GM23248 (cell line): ENCODE results near the gene TMEM255B.

ENCODE experiments used
- EZH2 ChIP-seq: fragments of 200-600 bp; sonication (generic); IDR thresholded peaks from 2 replicates; pipeline ENCODE4 v1.6.1; 2018; ENCODE audit warnings: antibody characterized with exemption, mild to moderate bottlenecking; ENCODE audit not compliant: insufficient read depth, poor library complexity, severe bottlenecking
- EZH2phosphoT487 ChIP-seq: fragments of 200-600 bp; sonication (generic); IDR thresholded peaks from 2 replicates; pipeline ENCODE4 v1.6.1; 2018; ENCODE audit warnings: antibody characterized with exemption, moderate library complexity, mild to moderate bottlenecking, low read depth; ENCODE audit not compliant: insufficient read depth

DNA sequence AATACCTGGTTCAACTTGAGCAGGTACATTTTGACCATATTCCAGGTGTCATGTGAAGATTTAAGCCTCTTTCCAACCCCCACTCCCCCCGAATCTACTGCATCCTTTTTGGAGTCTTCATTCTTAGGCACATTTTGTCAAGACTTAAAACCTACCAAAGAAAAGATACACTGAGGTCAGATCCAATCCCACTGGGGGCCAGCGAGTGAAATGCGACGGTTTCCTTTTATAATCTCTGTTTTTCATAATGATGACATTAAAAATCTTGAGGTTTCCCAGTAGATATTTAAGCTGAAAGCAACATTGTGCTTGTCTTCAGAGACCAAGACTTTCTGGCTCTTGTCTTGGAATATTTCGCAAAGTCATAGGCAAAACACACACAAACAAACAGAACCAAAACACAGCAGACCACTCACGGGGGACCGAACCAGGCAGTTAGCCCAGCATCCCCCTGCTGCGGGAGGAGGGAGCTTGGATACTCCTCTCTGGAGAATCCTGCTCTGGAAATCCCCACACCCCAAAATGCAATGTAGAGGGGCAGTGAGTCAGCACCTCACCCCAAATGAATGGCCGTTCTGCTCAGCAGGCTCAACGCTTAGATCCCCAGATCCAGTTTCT is 105.4 kb downstream of the TMEM255B start:
- TF ChIP-seq EZH2phosphoT487 (no peak), EZH2 (no peak)
